ENCODE results near the gene MTG2. TPM values are rescaled to one million over a fixed set of nuclear protein-coding genes. Genes with fewer than 3 reads are reported as not detected.
A peak's percentile ranks its signal among the peaks of the same experiment; 100 is the strongest.

MTG2 gene
- polyA plus RNA-seq, 1 donor (not counting 4 experiments of a cell fraction or from before 2014, with no cell fraction given) = 24.7 TPM

GRCh38 chr20:62237801-62238568, 55.2 kb downstream of the MTG2 start, which contains the start of gene OSBPL2:
OSBPL2 (plus strand) TSS chr20:62238521; CDS start chr20:62256185, 17,664 bp downstream.
- peak within 1 kb of the TSS; percentile 66 to 77 (median 72) for H3K4me3 ChIP-seq (ENCODE audit: control insufficient read depth in 2 of 3, extremely low read depth in 1 of 3, insufficient read depth in 2 of 3, low read depth in 1 of 3, low read length in 3 of 3)

GRCh38 chr20:62238569-62239277, 55.9 kb downstream of the MTG2 start:
- Histone ChIP-seq H3K27ac (ENCODE audit: control insufficient read depth, insufficient read depth, low read length) (peak overlapping the region; percentile 65), H4K20me1 (ENCODE audit: control insufficient read depth, extremely low read depth, insufficient read depth, low read length) (peaks cover 20% of the 10 kb centered on the region), H3K4me3 (ENCODE audit: control insufficient read depth in 2 of 3, extremely low read depth in 1 of 3, insufficient read depth in 2 of 3, low read depth in 1 of 3, low read length in 3 of 3) (peak overlapping the region; percentile 66 to 77 (median 72)), H3K4me1 (ENCODE audit: control insufficient read depth, extremely low read depth, insufficient read depth, low read length) (peaks cover 33% of the 10 kb centered on the region), H3K4me2 (ENCODE audit: control insufficient read depth, extremely low read depth, insufficient read depth, low read depth, low read length) (peak overlapping the region; percentile 80), H3K27me3 (ENCODE audit: control insufficient read depth, extremely low read depth, insufficient read depth, low read length) (peaks cover 10% of the 10 kb centered on the region), H2AFZ (ENCODE audit: control insufficient read depth, low read length) (no peak overlapping the region), H3K9me3 (ENCODE audit: control insufficient read depth, low read depth, low read length) (peaks cover 2% of the 10 kb centered on the region), H3K79me2 (ENCODE audit: control insufficient read depth, insufficient read depth, low read length) (peaks cover 38% of the 10 kb centered on the region), H3K36me3 (ENCODE audit: control insufficient read depth in 2 of 2, extremely low read depth in 1 of 2, insufficient read depth in 2 of 2, low read length in 2 of 2) (peaks cover 0 to 13% of the 10 kb centered on the region in 2 experiments), H3K9me1 (ENCODE audit: control insufficient read depth, extremely low read depth, insufficient read depth, low read length) (peaks cover 9% of the 10 kb centered on the region), H3K9ac (ENCODE audit: control insufficient read depth, extremely low read depth, insufficient read depth, low read length) (peak overlapping the region; percentile 77)
- no peak for TF ChIP-seq CTCF (optimal IDR thresholded peaks at IDR 0.05 in 1 of 3, IDR thresholded peaks at IDR 0.05 in 1 of 3, conservative IDR thresholded peaks at IDR 0.05 in 1 of 3; ENCODE audit: extremely low read depth in 1 of 3, insufficient read depth in 2 of 3, low read length in 3 of 3)
- TF ChIP-seq EZH2 (IDR thresholded peaks at IDR 0.05; ENCODE audit: low read length) = no peak
- FAIRE-seq (no peak), DNase-seq (ENCODE audit: low read depth, low spot score) (no peak)
- dilution Hi-C loops (cut with MboI; ENCODE audit: extremely low pct_ligation_motif_present, low sequenced_read_pairs) = no loop called here

More at GRCh38 chr20:62237801-62238568, 55.2 kb downstream of the MTG2 start, which contains the start of gene OSBPL2:
- Histone ChIP-seq H2AFZ (ENCODE audit: control insufficient read depth, low read length) (no peak within 1 kb of the TSS), H3K27ac (ENCODE audit: control insufficient read depth, insufficient read depth, low read length) (peak within 1 kb of the TSS; percentile 65), H3K4me1 (ENCODE audit: control insufficient read depth, extremely low read depth, insufficient read depth, low read length) (peaks cover 33% of the 10 kb centered on the region), H3K79me2 (ENCODE audit: control insufficient read depth, insufficient read depth, low read length) (peaks cover 34% of the 10 kb centered on the region), H3K36me3 (ENCODE audit: control insufficient read depth in 2 of 2, extremely low read depth in 1 of 2, insufficient read depth in 2 of 2, low read length in 2 of 2) (peaks cover 0 to 11% of the 10 kb centered on the region in 2 experiments), H3K4me2 (ENCODE audit: control insufficient read depth, extremely low read depth, insufficient read depth, low read depth, low read length) (peak within 1 kb of the TSS; percentile 80), H3K9me1 (ENCODE audit: control insufficient read depth, extremely low read depth, insufficient read depth, low read length) (peaks cover 9% of the 10 kb centered on the region), H4K20me1 (ENCODE audit: control insufficient read depth, extremely low read depth, insufficient read depth, low read length) (peaks cover 17% of the 10 kb centered on the region), H3K27me3 (ENCODE audit: control insufficient read depth, extremely low read depth, insufficient read depth, low read length) (peaks cover 17% of the 10 kb centered on the region), H3K9ac (ENCODE audit: control insufficient read depth, extremely low read depth, insufficient read depth, low read length) (peak within 1 kb of the TSS; percentile 77), H3K9me3 (ENCODE audit: control insufficient read depth, low read depth, low read length) (peaks cover 4% of the 10 kb centered on the region)
- dilution Hi-C loops (cut with MboI; ENCODE audit: extremely low pct_ligation_motif_present, low sequenced_read_pairs) = no loop called here
- FAIRE-seq = peak; percentile 77
- TF ChIP-seq EZH2 (IDR thresholded peaks at IDR 0.05; ENCODE audit: low read length) (no peak), CTCF (optimal IDR thresholded peaks at IDR 0.05 in 1 of 3, IDR thresholded peaks at IDR 0.05 in 1 of 3, conservative IDR thresholded peaks at IDR 0.05 in 1 of 3; ENCODE audit: extremely low read depth in 1 of 3, insufficient read depth in 2 of 3, low read length in 3 of 3) (no peak)
- DNase-seq (ENCODE audit: low read depth, low spot score) = peak; percentile 87

All from keratinocyte (primary cell).